NCI-H526 (cell line): ENCODE results near the gene PRICKLE1.
"Not testable (repeated sequence)": the region's sequence is repeated elsewhere in the genome, so short reads cannot be mapped to it uniquely, and the experiment has no call there.

Experiments
- DNase-seq, 2 experiments: peaks; one replicate each; lab custom pipeline; 2025; lab: John Stamatoyannopoulos, UW

Gene PRICKLE1

DNA sequence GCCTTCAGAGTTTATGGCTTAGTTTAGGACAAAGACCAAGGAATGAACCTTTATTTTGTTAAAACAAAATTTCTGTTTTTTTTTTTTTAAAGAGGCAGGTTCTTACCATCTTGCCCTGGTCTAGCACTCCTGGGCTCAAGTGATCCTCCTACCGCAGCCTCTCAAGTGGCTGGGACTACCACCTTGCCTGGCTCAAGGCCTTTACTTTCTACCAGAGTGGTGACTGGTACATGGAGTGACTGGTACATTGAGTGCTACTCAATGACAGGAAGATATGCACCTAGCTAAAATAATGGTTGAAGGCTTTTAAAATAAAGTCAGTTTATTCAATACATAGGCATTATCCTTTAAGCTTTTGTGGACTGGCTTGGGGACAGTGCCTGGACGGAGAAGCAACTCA, 32.6 kb downstream of the PRICKLE1 start:
- DNase-seq: no peak

DNA sequence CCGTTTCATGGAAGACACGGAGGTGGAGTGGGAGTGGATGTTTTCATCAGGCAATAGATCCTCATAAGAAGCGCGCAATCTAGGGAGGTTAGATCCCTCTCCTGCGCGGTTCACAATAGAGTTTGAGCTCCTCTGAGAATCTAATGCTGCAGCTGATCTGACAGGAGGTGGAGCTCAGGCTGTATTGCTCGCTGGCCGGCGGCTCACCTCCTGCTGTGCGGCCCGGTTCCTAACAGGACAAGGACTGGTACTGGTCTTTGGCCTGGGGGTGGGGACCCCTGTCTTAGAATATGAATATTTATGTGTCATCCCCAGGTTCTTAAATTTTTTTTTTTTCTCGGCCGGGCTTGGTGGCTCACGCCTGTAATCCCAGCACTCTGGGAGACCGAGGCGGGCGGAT, 36.7 kb downstream of the PRICKLE1 start:
- no peak for DNase-seq

DNA sequence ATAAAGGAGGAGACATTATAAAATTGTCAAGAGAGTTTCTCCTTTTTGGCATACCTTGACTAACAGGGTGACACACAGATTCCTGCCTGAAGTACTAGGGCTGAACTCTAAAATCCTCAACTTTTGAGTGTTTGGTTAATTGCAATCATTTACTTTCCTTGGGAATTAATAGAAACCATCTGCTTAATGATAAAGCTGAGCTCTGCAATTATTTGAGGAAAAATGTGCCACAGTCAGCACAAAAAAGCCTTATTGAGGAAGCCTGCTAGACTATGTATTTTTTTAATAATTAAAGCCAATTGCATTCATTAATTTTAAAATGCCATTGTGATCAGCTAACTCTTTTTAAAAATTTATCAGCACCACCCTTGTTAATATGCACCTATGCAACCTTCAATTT, 38.7 kb downstream of the PRICKLE1 start:
- DNase-seq: no peak

DNA sequence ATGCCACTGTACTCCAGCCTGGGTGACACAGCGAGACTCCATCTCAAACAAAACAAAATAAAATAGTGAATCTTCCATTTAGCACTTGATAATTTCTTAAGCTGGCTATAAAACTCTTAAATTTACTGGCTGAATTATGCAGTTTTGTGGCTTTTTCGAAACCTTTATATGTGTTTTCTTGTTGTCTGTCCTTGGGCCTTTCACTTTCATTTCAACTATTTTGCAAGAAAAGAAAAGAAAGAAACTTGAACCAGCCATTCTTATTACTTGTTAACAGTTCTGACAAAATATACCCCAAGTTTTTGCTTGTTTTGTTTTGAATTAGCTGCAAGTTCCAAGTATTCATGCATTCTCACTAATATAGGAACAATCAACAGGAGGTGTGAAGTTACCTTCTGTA, 42.8 kb downstream of the PRICKLE1 start:
- no peak for DNase-seq

DNA sequence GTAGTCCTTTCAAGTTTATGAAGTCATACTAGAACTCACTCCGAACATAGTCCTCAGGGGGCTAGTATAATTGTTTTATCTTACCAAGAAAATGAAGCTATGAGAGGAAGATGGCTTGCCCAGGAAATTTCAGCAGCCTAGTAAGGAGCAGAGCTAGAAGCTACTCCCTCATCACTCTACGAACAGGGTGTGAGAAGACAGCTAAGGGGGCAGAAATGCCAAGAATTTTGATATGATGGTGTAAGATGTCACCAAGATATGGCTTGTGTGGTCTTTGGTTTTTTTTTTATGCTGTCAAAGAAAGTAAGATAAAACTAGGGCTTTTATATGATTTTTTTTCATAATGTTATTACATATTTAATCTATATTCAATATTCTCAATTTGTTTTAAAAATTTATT, 47.6 kb downstream of the PRICKLE1 start:
- DNase-seq: no peak

DNA sequence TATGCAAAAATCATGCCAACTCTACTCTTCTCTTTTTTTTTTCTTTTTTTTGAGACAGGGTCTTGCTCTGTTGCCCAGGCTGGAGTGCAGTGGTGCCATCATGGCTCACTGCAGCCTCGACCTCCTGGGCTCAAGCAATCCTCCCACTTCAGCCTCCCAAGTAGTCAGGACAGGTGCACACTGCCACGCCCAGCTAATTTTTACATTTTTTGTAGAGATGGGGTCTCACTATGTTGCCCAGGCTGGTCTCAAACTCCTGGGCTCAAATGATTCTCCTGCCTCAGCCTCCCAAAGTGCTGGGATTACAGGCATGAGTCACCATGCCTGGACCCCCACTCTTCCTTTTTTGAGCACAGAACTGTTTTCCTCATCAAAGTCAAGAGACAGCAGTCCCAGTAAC, 48.2 kb downstream of the PRICKLE1 start:
- DNase-seq: not testable (repeated sequence)

DNA sequence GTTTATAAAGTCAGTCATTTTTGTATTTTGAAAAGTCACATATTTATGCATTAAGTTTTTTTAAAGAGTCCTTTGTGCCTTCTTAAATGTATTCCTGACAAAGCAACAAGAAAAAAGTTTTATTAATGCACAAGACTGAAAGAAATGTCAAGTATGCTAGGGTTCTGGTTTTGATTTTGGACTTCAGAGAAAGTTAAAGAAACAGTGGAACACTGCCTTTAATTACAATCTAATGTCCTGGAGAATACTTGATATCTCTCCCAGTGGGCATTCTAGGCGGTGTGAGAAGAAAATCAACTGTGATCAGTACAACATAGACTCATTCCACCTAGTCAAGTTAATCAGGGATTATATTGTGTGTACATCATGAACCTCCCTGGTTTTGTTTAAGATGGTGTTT, 49.9 kb downstream of the PRICKLE1 start:
- DNase-seq: no peak

DNA sequence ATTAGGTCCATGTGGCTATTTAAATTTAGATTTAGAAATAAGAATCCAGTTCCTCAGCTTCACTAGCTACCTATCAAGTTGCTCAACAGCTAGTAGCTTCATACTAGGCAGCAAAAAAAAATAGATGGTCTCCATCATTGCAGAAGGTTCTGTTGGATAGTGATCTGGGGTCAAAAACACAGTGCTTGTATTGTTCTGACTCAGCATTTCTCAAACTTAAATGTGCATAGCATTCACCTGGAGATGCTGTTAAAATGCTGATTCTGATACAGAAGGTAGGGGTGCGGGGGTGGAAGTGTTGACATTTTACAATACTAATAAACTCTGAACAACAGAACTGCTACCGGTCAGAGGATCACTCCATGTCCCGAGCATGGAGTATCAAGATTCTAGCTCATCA, 51.3 kb downstream of the PRICKLE1 start:
- DNase-seq: no peak

DNA sequence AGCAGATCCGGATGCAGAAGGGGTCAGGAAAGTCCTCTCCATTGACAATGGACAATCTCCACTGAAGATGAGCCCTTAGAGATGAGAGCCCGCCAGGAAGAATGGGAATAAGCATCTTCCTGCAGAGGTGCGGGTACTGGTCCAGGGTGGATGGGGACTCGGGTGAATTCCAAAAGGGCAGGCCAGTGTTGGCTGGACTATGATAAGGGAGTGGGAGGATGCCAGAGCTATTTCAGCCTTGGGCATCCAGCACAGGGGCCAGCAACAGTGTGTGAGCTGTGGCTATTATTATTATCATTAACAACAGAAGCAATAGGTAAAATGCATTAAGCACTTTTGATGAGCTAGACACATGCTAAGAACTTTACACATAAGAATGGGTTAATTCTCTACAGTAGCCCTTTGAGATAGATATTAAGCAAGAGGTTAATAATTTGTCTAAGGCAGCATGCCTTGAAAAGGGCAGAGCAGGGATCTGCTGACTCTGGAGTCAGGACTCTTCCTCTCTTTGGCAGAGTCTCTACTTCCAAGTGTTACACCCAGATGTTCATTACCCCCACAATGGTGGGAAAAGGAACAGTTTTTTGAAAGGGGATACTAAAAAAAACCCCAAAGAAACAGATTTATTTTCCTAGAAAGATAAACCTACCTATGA, 55.2 kb downstream of the PRICKLE1 start:
- DNase-seq: no peak

DNA sequence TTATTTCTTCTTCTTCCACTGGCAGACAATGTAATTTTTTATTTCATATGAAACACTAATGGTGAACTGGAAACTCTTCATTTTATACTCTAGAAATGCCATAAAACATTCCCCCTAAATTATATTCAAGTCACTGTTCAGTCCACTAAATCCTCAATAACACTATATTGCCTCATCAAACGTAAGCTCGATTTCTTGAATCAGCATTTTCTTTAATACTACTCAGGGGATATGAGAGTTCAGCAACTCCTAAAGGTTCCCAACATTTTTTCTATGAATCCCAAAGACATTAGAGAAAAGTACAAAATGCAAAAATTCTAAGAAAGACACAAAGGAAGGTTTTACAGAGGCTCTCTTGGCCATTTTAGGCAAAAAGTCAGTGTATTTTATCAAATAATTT, 59.3 kb downstream of the PRICKLE1 start:
- DNase-seq: no peak

DNA sequence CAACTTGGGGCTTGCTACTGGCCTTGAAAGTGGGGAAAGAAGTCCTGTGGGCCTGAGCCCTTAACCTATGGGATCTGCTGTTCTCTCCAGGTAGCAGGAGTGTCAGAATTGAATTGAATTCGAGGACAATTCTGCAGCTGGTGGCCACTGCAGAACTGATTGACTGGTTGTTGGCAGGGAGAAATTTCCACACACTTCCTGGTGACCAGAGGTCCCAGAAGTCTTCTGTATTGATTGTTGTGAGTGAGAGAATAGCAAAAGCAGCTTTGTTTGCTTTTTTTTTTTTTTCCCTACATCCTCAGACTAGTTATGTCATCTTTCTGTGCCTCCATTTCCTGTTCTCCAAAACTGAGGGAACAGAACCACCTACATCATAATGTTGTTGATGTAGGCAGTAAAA, 64.1 kb downstream of the PRICKLE1 start:
- DNase-seq: no peak

DNA sequence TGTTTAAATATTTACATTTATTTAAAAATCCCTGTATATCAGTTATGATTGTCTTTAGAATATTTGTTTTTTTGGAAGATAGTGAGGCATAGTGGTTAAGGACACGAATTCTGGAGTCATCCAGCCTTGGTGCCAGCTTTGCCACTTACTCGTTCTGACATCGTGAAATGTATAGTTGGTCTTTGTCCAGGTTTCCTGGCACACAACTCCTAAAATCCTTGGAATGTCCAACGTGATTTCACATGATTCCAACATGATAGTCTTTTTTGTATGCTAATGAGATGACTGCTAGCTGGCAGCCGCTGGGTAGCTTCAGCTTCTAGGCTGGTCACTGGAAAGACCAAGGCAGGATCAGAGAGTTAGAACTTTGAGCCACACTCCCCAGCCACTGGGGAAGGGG, 64.8 kb downstream of the PRICKLE1 start:
- DNase-seq: no peak

DNA sequence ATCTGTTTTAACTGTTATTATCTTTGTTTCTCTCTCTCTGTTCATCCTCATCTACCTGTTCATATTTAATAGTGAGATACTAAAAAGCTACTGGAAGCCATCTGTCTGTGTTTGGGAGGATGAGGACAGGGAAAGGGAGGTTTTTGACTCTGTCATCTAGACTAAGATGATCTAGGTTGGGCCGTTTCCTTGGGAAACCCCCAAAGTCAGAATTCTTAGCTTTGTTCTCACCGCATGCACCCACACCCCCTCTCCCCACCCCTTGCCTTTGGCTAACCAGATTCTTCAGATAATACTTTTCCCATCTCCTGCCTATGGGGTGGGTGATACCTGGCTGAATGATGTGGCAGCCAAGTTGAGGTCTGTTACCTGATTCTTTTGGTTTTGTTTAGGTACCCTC, 73.0 kb downstream of the PRICKLE1 start:
- no peak for DNase-seq

DNA sequence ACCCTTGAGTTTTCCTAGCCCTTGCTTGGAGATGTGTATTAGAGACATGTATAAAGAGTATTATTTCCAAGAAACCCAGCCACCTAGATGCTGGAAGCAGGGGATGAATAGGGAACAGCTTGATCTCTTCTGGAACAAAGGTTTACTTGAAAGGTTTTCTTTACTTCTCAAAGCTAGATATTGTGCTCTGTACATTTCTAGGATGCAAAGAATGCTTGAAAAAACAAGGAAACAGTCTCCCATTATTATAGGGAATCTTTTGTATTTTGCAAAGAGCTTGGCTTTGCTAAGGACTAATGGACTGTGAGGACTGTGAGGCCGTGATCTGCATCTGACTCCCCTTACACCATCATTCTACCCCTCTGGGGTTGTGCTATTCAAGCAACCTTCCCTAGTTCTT, 77.9 kb downstream of the PRICKLE1 start:
- no peak for DNase-seq

DNA sequence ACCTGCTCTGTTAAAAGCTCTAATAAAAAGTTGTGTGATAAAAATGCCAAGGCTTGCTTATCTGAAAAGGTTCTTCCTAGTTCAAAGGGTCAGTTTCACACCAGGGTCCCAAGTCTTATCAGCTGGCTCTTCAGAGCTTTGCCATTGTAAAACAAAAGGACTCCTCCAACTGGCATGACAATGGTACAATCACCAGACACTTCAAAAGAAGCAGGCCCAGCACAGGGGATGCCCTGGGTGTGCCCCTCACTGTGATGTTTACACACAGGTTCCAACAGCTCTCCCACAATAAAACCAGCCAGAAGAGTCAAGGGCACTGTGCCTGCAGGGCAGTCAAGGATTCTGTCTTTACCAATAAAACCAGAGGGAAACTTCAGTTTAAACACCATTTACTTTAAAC, 78.7 kb downstream of the PRICKLE1 start:
- no peak for DNase-seq

DNA sequence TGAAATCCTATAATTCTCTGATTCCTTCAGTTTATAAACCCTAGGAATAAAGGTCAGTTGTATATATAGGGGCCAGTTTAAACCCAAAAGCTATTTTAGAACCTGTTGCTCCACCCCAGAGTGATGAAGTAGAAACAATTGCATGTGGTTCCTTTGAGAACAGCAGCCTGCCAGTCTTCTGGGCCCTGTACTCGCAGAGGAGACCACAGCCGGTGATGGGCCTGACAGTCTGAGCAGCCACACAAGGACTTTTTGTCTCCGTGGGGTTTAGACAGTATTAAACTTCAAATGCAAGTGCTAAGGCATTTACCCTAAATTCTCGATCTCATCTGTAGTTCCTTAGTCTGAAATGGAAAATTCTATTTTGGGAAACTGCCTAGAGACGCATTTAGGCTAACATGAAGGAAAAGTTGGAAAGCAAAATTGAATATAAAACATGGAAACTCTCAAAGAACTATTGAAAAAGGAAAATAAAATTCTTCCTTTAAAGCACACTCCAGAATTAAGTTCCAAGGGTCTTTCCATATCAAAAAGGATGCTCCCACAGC, 80.6 kb downstream of the PRICKLE1 start:
- no peak for DNase-seq

DNA sequence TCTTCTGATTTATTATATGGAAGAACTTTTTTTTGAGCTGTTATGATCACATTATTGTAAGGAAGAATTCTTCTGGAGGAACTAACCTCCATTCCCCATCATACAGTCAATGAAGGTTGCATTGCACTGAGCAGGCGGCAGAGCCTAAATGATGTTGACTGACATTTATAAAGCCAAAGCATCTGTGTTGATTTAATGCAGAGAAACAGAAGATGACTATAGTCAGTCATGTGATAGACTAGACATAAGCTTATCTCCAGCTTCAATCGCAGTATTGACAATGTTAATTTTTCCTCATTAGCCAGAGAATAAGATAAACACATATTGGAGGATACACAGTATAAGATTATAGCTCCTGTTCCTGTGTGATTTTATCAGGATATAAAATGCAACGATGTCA, 82.0 kb downstream of the PRICKLE1 start:
- no peak for DNase-seq

DNA sequence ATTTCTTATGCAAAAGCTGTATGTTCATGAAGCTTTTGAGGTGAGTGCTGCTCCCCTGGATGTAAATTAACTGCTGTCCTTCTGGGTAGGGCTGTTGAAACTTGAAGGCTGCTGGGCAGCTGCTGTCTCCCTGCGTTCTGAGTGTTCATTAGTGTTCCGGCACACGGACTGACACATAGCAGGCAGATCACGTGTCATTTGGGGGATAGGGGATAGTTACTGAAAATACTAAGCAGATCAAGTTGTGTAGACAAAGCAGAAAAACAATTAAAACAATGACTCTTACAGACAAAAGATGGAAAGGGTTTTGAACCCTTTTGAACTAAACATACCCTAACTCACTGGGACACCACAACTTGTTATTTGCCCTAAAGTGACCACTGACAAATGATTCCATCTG, 82.5 kb downstream of the PRICKLE1 start:
- DNase-seq: no peak

DNA sequence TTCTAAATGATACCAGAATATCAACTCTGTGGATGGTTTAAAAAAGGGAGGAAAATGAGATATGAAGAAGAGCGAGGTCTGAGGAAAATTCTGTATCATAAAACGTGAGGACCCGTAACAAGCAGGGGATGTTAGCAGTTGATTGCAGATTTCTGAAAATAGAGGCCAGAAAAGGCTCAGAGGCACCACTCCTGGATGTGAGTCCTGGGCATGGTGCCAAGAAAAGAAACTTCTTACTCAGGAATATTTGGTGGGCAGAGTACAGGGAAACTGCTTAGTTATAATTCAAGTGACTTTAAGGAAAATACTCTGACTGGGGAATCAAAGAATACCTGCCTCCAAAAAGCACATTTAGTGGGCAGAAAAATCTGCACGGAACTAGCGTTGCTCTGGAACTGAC, 85.5 kb downstream of the PRICKLE1 start:
- no peak for DNase-seq

DNA sequence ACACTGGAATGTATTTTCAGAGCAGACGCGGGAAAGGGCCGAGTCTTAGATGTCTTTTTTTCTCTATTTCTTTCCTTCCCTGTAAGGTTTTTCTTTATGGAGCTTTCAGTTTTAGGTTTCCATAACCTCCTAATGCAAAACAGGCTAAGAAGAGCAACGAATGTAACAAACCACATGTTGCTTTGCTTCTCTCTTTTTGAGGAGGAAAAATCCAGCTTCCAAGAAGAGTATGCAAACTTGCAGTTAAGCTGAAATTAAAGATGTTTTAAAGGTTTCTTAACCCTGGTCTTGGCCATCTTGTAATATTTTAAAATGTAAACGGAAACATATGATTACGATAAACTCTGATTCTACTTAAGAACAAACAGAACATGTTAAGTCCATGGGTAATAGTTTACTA, 86.9 kb downstream of the PRICKLE1 start:
- DNase-seq: no peak

DNA sequence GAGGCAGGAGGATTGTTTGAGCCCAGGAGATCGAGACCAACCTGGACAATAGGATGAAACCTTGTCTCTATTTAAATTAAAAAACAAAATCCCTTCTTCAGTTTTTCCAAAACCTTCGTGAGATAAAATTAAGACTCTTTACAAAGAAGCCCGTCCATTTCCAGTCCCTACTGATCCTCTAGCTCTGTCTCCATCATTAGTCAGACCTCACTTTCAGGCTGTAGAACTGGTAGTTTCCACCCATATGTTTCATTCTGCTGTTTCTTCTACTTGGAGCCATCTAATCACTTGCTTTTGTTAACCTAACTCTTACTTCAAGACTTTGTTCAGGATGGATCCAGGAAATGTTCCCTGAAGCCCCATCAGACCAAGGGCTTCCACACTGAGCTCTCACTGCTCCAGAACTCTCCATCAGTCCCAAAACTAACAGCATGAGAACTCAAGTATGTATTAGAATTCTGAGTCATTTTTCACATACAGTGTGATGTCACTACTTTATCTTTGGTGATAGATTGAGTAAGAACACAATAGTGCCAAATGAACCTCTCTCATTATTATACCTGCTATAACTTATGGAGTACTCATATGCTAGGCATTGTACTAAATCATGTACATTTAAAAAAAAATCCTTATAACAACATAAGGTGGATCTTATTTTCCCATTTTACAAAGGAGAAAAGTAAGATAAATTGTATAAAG, 90.8 kb downstream of the PRICKLE1 start:
- no peak for DNase-seq

DNA sequence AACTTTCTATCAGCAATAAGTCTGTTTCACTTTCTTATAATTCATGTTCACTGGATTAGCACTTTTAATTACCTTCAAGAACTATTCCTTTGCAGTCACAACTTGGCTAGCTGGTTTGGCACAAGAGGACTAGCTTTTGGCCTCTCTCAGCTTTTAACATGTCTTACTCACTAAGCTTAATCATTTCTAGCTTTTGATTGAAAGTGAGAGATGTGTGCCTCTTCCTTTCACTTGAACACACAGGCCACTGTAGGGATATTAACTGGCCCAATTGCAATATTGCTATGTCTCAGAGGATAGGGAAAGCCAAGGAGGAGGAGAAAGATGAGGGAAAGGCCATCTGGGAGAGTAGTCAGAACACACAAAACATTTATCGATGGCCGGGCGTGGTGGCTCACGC, 92.7 kb downstream of the PRICKLE1 start:
- no peak for DNase-seq

DNA sequence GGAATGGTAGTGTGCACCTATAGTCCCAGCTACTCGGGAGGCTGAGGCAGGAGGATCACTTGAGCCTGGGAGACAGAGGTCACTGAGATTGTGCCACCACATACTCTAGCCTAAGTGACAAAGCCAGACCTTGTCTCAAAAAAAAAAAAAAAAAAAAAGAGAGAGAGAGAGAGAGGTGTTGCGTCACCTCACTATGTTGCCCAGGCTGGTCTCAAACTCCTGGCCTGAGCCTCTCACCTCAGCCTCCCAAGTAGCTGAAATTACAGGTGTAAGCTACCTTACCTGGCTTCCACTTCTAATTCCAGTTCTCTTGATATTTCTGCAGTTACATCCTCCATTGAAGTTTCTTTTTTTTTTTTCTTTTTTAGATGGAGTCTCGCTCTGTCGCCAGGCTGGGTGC, 94.3 kb downstream of the PRICKLE1 start:
- no peak for DNase-seq

DNA sequence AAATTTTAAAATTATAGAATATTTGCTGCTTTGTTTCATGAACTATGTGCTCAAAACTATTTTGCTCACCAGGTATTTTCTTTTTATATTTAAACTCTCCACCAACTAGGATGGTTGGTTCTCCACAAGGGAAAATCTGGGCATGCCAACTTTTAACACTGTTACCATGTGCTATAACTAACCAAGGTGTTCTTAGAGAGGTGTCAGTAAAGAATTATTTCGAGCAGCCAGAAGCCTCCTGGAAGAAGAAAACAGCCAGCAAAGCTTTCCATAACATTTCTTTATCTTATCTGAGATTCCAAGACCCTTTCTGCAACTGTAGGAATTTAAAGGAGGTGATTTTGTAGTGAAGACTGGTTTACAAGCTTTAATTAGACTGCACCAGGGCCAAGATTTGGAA, 97.3 kb downstream of the PRICKLE1 start:
- no peak for DNase-seq
